AG09319 (cell line): ENCODE measurements around the gene SND1.
A peak's percentile ranks its signal among the peaks of the same experiment; 100 is the strongest.

ENCODE experiments used
- DNase-seq: peaks from one replicate; pipeline ENCODE4 v3.0.0-alpha.2; 2010; ENCODE audit warnings: low read depth; ENCODE audit errors: extremely low read depth
- CTCF ChIP-seq: IDR thresholded peaks from 2 replicates; pipeline ENCODE4 v1.5.1; 2011; ENCODE audit warnings: low read depth, mild to moderate bottlenecking, inconsistent platforms, low read length, moderate library complexity

SND1 gene

GRCh38 chr7:128021366-128021765 is 369.4 kb downstream of the SND1 start:
- no peak for DNase-seq
- TF ChIP-seq CTCF: no peak

DNA sequence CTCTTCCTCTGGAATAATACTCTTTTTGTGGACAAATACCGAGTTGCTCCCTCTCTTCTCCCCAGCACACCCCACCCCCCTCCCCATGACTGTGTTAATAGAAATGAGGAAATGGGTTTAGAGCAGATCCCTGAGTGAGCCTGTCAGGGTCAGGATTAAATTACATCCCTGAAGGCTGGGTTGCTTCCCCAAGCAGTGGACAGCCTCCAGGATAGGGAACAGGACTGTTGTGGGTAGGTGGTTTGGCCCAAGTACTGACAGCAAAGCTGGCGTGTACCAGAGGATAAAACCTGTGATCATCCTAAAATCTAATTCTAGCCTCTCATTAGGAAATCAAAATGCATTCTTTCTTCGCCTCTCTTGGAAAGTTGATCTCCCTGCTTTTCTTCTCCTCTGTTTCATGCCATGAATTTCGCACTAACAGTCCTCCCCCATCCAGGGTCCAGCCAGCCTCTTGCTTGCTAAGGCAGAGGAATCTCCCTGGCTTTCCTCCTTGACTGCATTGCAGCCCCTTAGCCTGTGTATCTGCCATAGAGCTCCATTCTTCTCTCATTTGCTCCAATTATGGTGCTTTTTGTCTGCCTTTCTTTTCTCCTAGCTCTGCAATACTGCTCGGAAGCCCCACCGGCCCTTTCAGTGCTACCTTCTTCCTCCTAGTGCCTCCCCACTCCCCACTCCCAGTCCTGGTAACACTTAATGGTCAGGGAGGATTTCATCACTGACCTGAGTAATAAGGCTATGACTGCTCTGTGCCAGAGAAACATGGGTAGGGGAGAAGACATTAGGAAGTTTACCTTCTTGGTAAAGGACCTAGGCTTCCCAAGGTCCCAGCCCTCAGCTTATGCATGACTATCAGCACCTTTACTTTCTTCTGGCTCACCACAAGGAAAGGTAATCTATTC is 370.9 kb downstream of the SND1 start:
- no peak for TF ChIP-seq CTCF
- DNase-seq: peak; percentile 69

DNA sequence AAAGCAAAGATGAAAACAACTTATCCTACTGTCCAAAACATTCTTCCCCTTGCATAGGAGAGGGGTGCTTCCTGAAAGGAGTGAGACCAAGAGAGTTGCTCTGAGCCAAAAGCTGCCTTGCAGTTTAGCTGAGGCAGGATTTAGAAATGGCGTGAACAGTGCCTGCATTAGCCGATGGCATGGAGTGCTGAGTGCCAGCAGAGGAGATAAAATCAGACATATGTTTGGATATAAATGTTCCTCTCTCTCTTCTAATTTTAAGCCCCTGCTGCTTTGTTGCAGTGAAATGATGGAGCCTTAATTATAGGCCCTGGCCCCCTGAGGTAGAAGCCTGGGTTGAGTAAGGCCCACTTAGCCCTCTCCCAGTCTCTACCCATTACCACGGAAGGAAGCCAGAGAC is 372.2 kb downstream of the SND1 start:
- no peak for TF ChIP-seq CTCF
- DNase-seq: no peak

GRCh38 chr7:128025380-128025779 is 373.4 kb downstream of the SND1 start:
- no peak for DNase-seq
- no peak for TF ChIP-seq CTCF

- no peak for DNase-seq
- TF ChIP-seq CTCF: no peak
These were observed 373.8 kb downstream of the SND1 start for GRCh38 chr7:128025819-128026218.

GRCh38 chr7:128026551-128026950 is 374.6 kb downstream of the SND1 start:
- DNase-seq: no peak
- TF ChIP-seq CTCF: no peak

DNA sequence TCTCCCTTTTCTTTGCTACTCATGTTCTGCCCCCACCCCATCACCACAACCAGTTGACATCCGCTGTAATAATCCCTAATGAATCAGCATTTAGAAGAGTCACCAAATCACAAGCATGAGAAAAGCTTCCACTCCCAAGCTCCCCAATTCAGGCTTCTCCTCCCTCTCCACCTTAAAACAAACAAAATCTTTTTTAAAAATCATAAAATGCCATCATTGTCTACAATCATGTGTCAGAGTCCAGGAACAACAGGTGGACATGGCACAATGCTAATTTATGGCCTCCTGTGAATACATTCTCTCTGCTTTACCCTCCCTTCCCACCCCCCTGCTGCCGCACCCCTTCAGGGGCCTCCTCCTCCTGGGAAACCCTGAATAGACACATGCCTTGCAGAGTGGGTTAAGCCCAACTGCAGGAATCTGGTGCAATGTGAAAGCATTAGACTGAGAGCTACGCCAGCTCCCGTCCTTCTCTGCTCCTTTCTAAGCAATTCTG is 375.5 kb downstream of the SND1 start:
- TF ChIP-seq CTCF: no peak
- DNase-seq: no peak
